ENCODE data around the gene BANP.

DNA sequence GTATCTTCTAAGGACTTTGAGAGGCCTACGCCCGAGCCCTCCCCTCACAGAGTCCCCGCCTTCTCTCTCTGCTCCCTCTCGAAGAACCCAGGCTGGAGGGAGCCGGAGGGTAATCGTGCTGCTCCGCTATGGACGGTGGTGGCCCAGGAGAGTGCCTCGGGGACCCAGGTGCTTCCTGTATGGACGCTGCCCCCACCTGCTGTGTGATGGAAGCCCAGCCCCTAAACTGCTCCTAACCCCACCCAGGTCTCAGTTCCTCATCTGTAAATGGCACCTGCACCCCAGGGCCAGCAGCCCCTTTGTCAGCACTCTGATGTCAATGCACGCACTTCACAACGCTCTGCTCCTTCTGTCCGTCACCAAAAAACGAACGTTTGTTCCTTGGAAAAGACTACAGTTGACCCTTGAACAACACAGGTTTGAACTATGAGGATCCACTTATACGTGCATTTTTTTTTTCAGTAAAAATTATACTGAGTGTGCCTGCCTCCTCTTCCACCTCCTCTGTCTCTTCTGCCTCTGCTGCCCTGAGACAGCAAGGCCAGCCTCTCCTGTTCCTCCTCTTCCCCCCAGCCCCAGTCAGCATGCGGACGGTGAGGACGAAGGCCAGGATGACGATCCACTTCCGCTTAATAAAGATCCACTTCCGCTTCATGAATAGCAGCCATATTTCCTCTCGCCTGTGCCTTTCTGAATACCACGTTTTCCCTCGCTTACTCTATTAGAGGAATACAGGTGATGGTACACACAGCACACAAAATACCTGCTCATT is 118.3 kb downstream of the BANP start:
- TF ChIP-seq, protein P1, sequence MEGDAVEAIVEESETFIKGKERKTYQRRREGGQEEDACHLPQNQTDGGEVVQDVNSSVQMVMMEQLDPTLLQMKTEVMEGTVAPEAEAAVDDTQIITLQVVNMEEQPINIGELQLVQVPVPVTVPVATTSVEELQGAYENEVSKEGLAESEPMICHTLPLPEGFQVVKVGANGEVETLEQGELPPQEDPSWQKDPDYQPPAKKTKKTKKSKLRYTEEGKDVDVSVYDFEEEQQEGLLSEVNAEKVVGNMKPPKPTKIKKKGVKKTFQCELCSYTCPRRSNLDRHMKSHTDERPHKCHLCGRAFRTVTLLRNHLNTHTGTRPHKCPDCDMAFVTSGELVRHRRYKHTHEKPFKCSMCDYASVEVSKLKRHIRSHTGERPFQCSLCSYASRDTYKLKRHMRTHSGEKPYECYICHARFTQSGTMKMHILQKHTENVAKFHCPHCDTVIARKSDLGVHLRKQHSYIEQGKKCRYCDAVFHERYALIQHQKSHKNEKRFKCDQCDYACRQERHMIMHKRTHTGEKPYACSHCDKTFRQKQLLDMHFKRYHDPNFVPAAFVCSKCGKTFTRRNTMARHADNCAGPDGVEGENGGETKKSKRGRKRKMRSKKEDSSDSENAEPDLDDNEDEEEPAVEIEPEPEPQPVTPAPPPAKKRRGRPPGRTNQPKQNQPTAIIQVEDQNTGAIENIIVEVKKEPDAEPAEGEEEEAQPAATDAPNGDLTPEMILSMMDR (conservative IDR thresholded peaks at IDR 0.05 in 1 of 2, IDR thresholded peaks at IDR 0.05 in 1 of 2; ENCODE audit: low read depth in 1 of 2, low read length in 2 of 2): no peak
- TF ChIP-seq EZH2 (IDR thresholded peaks at IDR 0.05; ENCODE audit: low read length, missing control alignments): no peak

All from fibroblast of lung (primary cell).